SKM-1 (cell line): Measurements from ENCODE around the gene CHCHD6.

Experiments used
- DNase-seq: peaks from one replicate; lab custom pipeline; 2025; ENCODE audit not compliant: unreplicated experiment; lab: John Stamatoyannopoulos, UW

CHCHD6 gene

GRCh38 chr3:126704494-126705214 lies 614 bp downstream of the CHCHD6 start:
- DNase-seq, result no peak

GRCh38 chr3:126706631-126707030 lies 2.6 kb downstream of the CHCHD6 start:
- DNase-seq, result no peak

GRCh38 chr3:126711121-126711760 lies 7.2 kb downstream of the CHCHD6 start:
- no peak for DNase-seq

GRCh38 chr3:126713199-126713598 lies 9.2 kb downstream of the CHCHD6 start:
- no peak for DNase-seq

GRCh38 chr3:126714276-126714900 lies 10.3 kb downstream of the CHCHD6 start:
- DNase-seq, result no peak

GRCh38 chr3:126714921-126715320 lies 10.9 kb downstream of the CHCHD6 start:
- no peak for DNase-seq

GRCh38 chr3:126715432-126715831 lies 11.4 kb downstream of the CHCHD6 start:
- DNase-seq, result no peak

- no peak for DNase-seq
These were observed 12.0 kb downstream of the CHCHD6 start for GRCh38 chr3:126716057-126716456.

- DNase-seq, result no peak
These were observed 14.8 kb downstream of the CHCHD6 start for GRCh38 chr3:126718561-126719445.

GRCh38 chr3:126720596-126720995 lies 16.6 kb downstream of the CHCHD6 start:
- DNase-seq, result no peak

- no peak for DNase-seq
These were observed 17.2 kb downstream of the CHCHD6 start for GRCh38 chr3:126721246-126721645.

GRCh38 chr3:126723237-126723636 lies 19.2 kb downstream of the CHCHD6 start:
- DNase-seq, result no peak

GRCh38 chr3:126723801-126724200 lies 19.8 kb downstream of the CHCHD6 start:
- no peak for DNase-seq

GRCh38 chr3:126728680-126729079 lies 24.6 kb downstream of the CHCHD6 start:
- no peak for DNase-seq

- DNase-seq, result no peak
These were observed 26.3 kb downstream of the CHCHD6 start for GRCh38 chr3:126730376-126730775.

- peak; percentile 81 for DNase-seq
These were observed 27.0 kb downstream of the CHCHD6 start for GRCh38 chr3:126731044-126731443.

GRCh38 chr3:126732281-126733060 lies 28.4 kb downstream of the CHCHD6 start:
- DNase-seq, result no peak

- no peak for DNase-seq
These were observed 29.0 kb downstream of the CHCHD6 start for GRCh38 chr3:126733061-126733430.

GRCh38 chr3:126734106-126734723 lies 30.2 kb downstream of the CHCHD6 start:
- DNase-seq, result no peak

GRCh38 chr3:126737527-126737926 lies 33.5 kb downstream of the CHCHD6 start:
- no peak for DNase-seq
